GM12878 (cell line): ENCODE results near the gene CACNA2D4. TPM values are rescaled to one million over a fixed set of nuclear protein-coding genes. Genes with fewer than 3 reads are reported as not detected.

Experiments used
- ATAC-seq: fragments of 200-7000 bp; cut with Tn5 transposase; 3 replicates; pipeline ENCODE4 v1.9.1; 2020; ENCODE audit warnings: mild to moderate bottlenecking, moderate library complexity
- BruUV-seq: library from RNA; stranded (reverse); fragments of 400-500 nt; replicated peaks from 2 replicates; lab custom pipeline; 2021; lab: Mats Ljungman, UMichigan
- CTCF ChIA-PET: fragments of 300-600 bp; sonication (Branson Sonifier 250); formaldehyde crosslinking; extraction: SDS; loops from one replicate; lab custom pipeline; 2021; ENCODE audit warnings: inconsistent platforms; lab: Yijun Ruan, JAX
- POLR2A ChIA-PET: fragments of 350-600 bp; formaldehyde crosslinking; extraction: SDS; loops from one replicate; lab custom pipeline; 2021; ENCODE audit warnings: inconsistent platforms; lab: Charles Lee
- RAD21 ChIA-PET: fragments of 300-600 bp; sonication (Branson Sonifier 250); formaldehyde crosslinking; loops from one replicate; lab custom pipeline; 2023; ENCODE audit warnings: antibody characterized with exemption; ENCODE audit not compliant: unreplicated experiment; lab: Charles Lee
- SMC1A ChIA-PET: fragments of 300-600 bp; sonication (Branson Sonifier 250); formaldehyde crosslinking; loops from one replicate; lab custom pipeline; 2023; ENCODE audit not compliant: unreplicated experiment, uncharacterized antibody; lab: Charles Lee
- DNase-seq: peaks from one replicate; pipeline ENCODE4 v3.0.0-alpha.2; 2011; ENCODE audit warnings: low read depth, low spot score
- FAIRE-seq: peaks from 3 replicates; lab custom pipeline; 2011; peaks lifted over from hg19 to GRCh38; lab: Jason Lieb, UNC
- H2AFZ ChIP-seq: 2 replicates; pipeline ENCODE4 v1.6.0; 2011; ENCODE audit warnings: low read depth, low read length, control low read depth; ENCODE audit not compliant: control insufficient read depth
- H3K27ac ChIP-seq: 2 replicates; pipeline ENCODE4 v1.5.1; 2011; ENCODE audit warnings: control low read depth; ENCODE audit not compliant: control insufficient read depth, insufficient read depth
- H3K27me3 ChIP-seq, 2 experiments: replicated peaks in 1 of 2; 2 replicates each; pipeline versions ENCODE4 v1.6.0 to v1.6.1; 2011; ENCODE audit warnings: low read length in 1 of 2; ENCODE audit not compliant: control insufficient read depth in 2 of 2, insufficient read depth in 2 of 2
- H3K36me3 ChIP-seq, 2 experiments: 2 replicates each; pipeline ENCODE4 v1.5.1; 2011; ENCODE audit warnings: low read length in 1 of 2; ENCODE audit not compliant: control insufficient read depth in 2 of 2, insufficient read depth in 2 of 2
- H3K4me1 ChIP-seq: 2 replicates; pipeline ENCODE4 v1.6.1; 2011; ENCODE audit warnings: mild to moderate bottlenecking, low read length, moderate library complexity, mixed read lengths; ENCODE audit not compliant: control insufficient read depth, insufficient read depth
- H3K4me2 ChIP-seq: 2 replicates; pipeline ENCODE4 v1.6.0; 2011; ENCODE audit warnings: control low read depth; ENCODE audit not compliant: control insufficient read depth, insufficient read depth
- H3K4me3 ChIP-seq: fragments of 200-600 bp; sonication (generic); 2 replicates; pipeline ENCODE4 v1.5.1; 2016
- H3K79me2 ChIP-seq: 2 replicates; pipeline ENCODE4 v1.6.0; 2011; ENCODE audit warnings: low read length; ENCODE audit not compliant: control insufficient read depth, insufficient read depth
- H3K9ac ChIP-seq: 2 replicates; pipeline ENCODE4 v1.8.0; 2011; ENCODE audit warnings: low read length, control low read depth, mixed read lengths; ENCODE audit not compliant: control insufficient read depth, insufficient read depth
- H3K9me3 ChIP-seq: replicated peaks from 3 replicates; pipeline ENCODE4 v1.5.1; 2011; ENCODE audit warnings: mild to moderate bottlenecking, low read length; ENCODE audit not compliant: control insufficient read depth, insufficient read depth
- H4K20me1 ChIP-seq: 2 replicates; pipeline ENCODE4 v1.6.0; 2011; ENCODE audit not compliant: control insufficient read depth, insufficient read depth
- E2F4 ChIP-seq: IDR thresholded peaks from 2 replicates; pipeline ENCODE4 v1.6.1; 2012; ENCODE audit warnings: low read depth, low read length, improper control_type of control experiment
- HDAC6 ChIP-seq: fragments of 200-600 bp; sonication (generic); IDR thresholded peaks from one replicate; pipeline ENCODE4 v1.8.0; 2017; ENCODE audit warnings: antibody characterized with exemption; ENCODE audit not compliant: unreplicated experiment
- IKZF1 ChIP-seq: fragments of 450-650 bp; conservative IDR thresholded peaks from 2 replicates; pipeline ENCODE4 v1.6.1; 2017; ENCODE audit warnings: antibody characterized with exemption, mild to moderate bottlenecking
- IRF4 ChIP-seq: IDR thresholded peaks from 2 replicates; pipeline ENCODE4 v1.6.1; 2011; ENCODE audit warnings: low read depth, low read length
- MEF2B ChIP-seq: fragments of 450-650 bp; IDR thresholded peaks from 2 replicates; pipeline ENCODE4 v1.6.1; 2018; ENCODE audit warnings: mild to moderate bottlenecking, moderate library complexity; ENCODE audit not compliant: partially characterized antibody, poor library complexity, severe bottlenecking
- NFIC ChIP-seq: IDR thresholded peaks from 2 replicates; pipeline ENCODE4 v1.6.1; 2012; ENCODE audit warnings: low read depth, mild to moderate bottlenecking, inconsistent platforms, low read length, moderate library complexity
- NFXL1 ChIP-seq: fragments of 450-650 bp; IDR thresholded peaks from 2 replicates; pipeline ENCODE4 v1.6.1; 2017; ENCODE audit warnings: antibody characterized with exemption, mild to moderate bottlenecking, borderline replicate concordance
- NFYB ChIP-seq: IDR thresholded peaks from 2 replicates; pipeline ENCODE4 v1.6.1; 2011; ENCODE audit warnings: low read depth, mild to moderate bottlenecking, low read length, improper control_type of control experiment, moderate library complexity; ENCODE audit not compliant: insufficient read depth
- PML ChIP-seq: IDR thresholded peaks from 2 replicates; pipeline ENCODE4 v1.6.1; 2012; ENCODE audit warnings: low read length, inconsistent platforms
- SIN3A ChIP-seq: IDR thresholded peaks from 2 replicates; pipeline ENCODE4 v1.6.1; 2012; ENCODE audit warnings: low read depth, low read length, improper control_type of control experiment
- SRF ChIP-seq, 2 experiments: IDR thresholded peaks; 2 replicates each; pipeline ENCODE4 v1.6.1; 2011; ENCODE audit warnings: low read depth in 2 of 2, low read length in 2 of 2, mild to moderate bottlenecking in 1 of 2, moderate library complexity in 1 of 2
- YY1 ChIP-seq: IDR thresholded peaks from 2 replicates; pipeline ENCODE4 v1.6.1; 2011; ENCODE audit warnings: low read depth, mild to moderate bottlenecking, low read length
- WGBS: methylation state at CpG from one replicate; pipeline ENCODE4 v1.1.6; 2016; ENCODE audit warnings: low lambda C conversion rate; ENCODE audit not compliant: insufficient replicate concordance, insufficient coverage; ENCODE audit errors: missing lambda C conversion rate; 5-methylcytosine and 5-hydroxymethylcytosine counted together
- in situ Hi-C: fragments of 300-500 bp; cut with MboI; formaldehyde crosslinking; loops from 9 replicates; pipeline ENCODE4 v1.14.3; 2018; ENCODE audit warnings: mixed read lengths
- intact Hi-C: fragments of 100-400 bp; cut with micrococcal nuclease; formaldehyde crosslinking; loops from one replicate; pipeline ENCODE4 v1.14.2; 2022; ENCODE audit not compliant: unreplicated experiment
- polyA plus RNA-seq, 11 experiments: library from polyadenylated mRNA; depleted of rRNA in 4 of 11; unstranded in 6 of 11; stranded (reverse) in 5 of 11; fragments of >200 nt; fragmentation: Nextera tagmentation in 4 of 11; fragmentation: Illumina TruSeq in 1 of 11; extraction: Ambion mirVana in 4 of 11; extraction: Trizol in 1 of 11; gene quantifications; 1 replicate in 1 of 11; 2 replicates in 10 of 11; pipeline versions ENCODE4 v1.2.1 to v1.2.3, GENCODE V29; 2011 to 2016; ENCODE audit warnings: inconsistent platforms in 2 of 11, missing spikeins in 2 of 11, low read depth in 1 of 11
- total RNA-seq, 4 experiments: library from RNA; depleted of rRNA in 3 of 4; stranded (reverse); fragments of >200 nt in 3 of 4; fragmentation: Illumina TruSeq in 1 of 4; extraction: Trizol in 1 of 4; gene quantifications; 2 replicates each; pipeline versions ENCODE4 v1.2.1 to v1.2.3, GENCODE V29; 2013 to 2021
- TF ChIP-seq, protein P1 (sequence below): fragments of 450-650 bp; formaldehyde crosslinking; IDR thresholded peaks from 2 replicates; pipeline ENCODE4 v1.5.0; 2022; ENCODE audit warnings: mild to moderate bottlenecking, missing genetic modification characterization
- TF ChIP-seq, protein P2 (sequence below): IDR thresholded peaks from 2 replicates; pipeline ENCODE4 v1.6.1; 2011; ENCODE audit warnings: borderline replicate concordance, low read depth, mild to moderate bottlenecking, moderate library complexity, low read length; ENCODE audit not compliant: insufficient read depth, poor library complexity, severe bottlenecking

Gene CACNA2D4
- total and polyA plus RNA-seq, 10 of the 15 experiments (the other 5 are each of a cell fraction or from before 2014, with no cell fraction given), result 0.03 to 1.0 (median 0.65) TPM

GRCh38 chr12:1852076-1852475, 66.4 kb downstream of the CACNA2D4 start:
- intact Hi-C loops, result no loop called here
- 4% methylated on average over 1 of the region's 1 CpG for WGBS
- RAD21 ChIA-PET, result no interaction called here

More at GRCh38 chr12:1852076-1852475, 66.4 kb downstream of the CACNA2D4 start:
- H3K9me3 ChIP-seq, result no peaks in the 10 kb centered on the region
- no peak overlapping the region for H3K4me2 ChIP-seq
- DNase-seq (no peak), ATAC-seq (no peak), FAIRE-seq (no peak)
- H3K79me2 ChIP-seq, result no peaks in the 10 kb centered on the region
- no peaks in the 10 kb centered on the region for H3K4me1 ChIP-seq
- no peak overlapping the region for H3K27ac ChIP-seq
- ChIA-PET POLR2A (no interaction called here), CTCF (no interaction called here), SMC1A (no interaction called here)
- TF ChIP-seq, protein P1, sequence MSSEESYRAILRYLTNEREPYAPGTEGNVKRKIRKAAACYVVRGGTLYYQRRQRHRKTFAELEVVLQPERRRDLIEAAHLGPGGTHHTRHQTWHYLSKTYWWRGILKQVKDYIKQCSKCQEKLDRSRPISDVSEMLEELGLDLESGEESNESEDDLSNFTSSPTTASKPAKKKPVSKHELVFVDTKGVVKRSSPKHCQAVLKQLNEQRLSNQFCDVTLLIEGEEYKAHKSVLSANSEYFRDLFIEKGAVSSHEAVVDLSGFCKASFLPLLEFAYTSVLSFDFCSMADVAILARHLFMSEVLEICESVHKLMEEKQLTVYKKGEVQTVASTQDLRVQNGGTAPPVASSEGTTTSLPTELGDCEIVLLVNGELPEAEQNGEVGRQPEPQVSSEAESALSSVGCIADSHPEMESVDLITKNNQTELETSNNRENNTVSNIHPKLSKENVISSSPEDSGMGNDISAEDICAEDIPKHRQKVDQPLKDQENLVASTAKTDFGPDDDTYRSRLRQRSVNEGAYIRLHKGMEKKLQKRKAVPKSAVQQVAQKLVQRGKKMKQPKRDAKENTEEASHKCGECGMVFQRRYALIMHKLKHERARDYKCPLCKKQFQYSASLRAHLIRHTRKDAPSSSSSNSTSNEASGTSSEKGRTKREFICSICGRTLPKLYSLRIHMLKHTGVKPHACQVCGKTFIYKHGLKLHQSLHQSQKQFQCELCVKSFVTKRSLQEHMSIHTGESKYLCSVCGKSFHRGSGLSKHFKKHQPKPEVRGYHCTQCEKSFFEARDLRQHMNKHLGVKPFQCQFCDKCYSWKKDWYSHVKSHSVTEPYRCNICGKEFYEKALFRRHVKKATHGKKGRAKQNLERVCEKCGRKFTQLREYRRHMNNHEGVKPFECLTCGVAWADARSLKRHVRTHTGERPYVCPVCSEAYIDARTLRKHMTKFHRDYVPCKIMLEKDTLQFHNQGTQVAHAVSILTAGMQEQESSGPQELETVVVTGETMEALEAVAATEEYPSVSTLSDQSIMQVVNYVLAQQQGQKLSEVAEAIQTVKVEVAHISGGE (CRISPR knock-in tag), result no peak
- TF ChIP-seq, protein P2, sequence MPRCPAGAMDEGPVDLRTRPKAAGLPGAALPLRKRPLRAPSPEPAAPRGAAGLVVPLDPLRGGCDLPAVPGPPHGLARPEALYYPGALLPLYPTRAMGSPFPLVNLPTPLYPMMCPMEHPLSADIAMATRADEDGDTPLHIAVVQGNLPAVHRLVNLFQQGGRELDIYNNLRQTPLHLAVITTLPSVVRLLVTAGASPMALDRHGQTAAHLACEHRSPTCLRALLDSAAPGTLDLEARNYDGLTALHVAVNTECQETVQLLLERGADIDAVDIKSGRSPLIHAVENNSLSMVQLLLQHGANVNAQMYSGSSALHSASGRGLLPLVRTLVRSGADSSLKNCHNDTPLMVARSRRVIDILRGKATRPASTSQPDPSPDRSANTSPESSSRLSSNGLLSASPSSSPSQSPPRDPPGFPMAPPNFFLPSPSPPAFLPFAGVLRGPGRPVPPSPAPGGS, result no peak
- no peak for TF ChIP-seq IRF4
- no peak for TF ChIP-seq SIN3A
- TF ChIP-seq IKZF1, result no peak
- no peak for TF ChIP-seq PML
- no peak for TF ChIP-seq NFIC
- no peak for TF ChIP-seq YY1
- TF ChIP-seq SRF (IDR thresholded peaks at IDR 0.05; ENCODE audit: low read depth in 2 of 2, low read length in 2 of 2), result no peak
- no peak for TF ChIP-seq NFXL1
- TF ChIP-seq E2F4, result no peak
- no peak for TF ChIP-seq HDAC6
- no peak for TF ChIP-seq NFYB
- no peak for TF ChIP-seq MEF2B
- peaks cover 3% of the 10 kb centered on the region in 2 experiments; a peak in 3 of 4 replicates for H3K27me3 ChIP-seq
- H3K4me3 ChIP-seq, result no peak overlapping the region
- in situ Hi-C loops, result no loop called here
- no peak overlapping the region for H2AFZ ChIP-seq
- no peak overlapping the region for H3K9ac ChIP-seq
- no peaks in the 10 kb centered on the region for H4K20me1 ChIP-seq
- no TSS peak for BruUV-seq
- H3K36me3 ChIP-seq, result no peaks in the 10 kb centered on the region
